C4-2B (cell line): Measurements from ENCODE around the gene BPIFB6.

Experiments
- CTCF ChIP-seq: fragments of 450-650 bp; conservative IDR thresholded peaks from 2 replicates; pipeline ENCODE4 v1.5.1; 2017; ENCODE audit warnings: mild to moderate bottlenecking
- ZFX ChIP-seq: fragments of 450-650 bp; IDR thresholded peaks from 2 replicates; pipeline ENCODE4 v1.6.1; 2017

DNA sequence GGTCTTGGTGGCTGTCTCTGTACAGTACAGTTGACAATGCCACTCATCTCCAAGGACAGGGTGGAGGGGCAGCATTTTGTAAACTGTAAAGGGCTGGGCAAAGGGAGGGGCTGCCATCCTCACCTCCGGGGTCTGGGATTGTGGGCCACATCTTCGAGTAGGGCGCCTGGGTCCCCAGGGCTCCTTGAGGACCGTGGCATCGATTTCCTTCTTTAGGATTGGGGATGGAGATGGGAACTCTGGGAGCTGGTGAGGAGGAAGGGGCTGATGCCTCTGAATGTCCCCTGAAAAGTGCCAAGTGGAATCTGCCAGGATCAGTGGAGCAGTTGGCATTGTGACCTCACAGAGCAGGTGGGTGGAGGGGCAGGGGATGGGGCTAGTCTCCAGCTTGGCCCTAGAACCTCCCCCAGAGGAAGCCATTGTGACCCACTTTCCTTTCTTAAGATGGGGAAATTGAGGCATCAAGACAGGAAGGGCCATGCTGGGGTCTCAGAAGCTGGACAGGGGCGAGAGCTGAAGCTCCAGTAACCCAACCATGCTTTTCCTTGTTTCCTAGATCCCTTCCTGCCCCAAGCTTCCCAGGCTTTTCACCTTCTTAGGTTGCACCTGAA, 27.2 kb upstream of the BPIFB6 start, which contains the start of gene SUN5:
- no peak for TF ChIP-seq CTCF
- no peak for TF ChIP-seq ZFX
